ENCODE results near the gene ZMYND19.

ZMYND19 gene

DNA sequence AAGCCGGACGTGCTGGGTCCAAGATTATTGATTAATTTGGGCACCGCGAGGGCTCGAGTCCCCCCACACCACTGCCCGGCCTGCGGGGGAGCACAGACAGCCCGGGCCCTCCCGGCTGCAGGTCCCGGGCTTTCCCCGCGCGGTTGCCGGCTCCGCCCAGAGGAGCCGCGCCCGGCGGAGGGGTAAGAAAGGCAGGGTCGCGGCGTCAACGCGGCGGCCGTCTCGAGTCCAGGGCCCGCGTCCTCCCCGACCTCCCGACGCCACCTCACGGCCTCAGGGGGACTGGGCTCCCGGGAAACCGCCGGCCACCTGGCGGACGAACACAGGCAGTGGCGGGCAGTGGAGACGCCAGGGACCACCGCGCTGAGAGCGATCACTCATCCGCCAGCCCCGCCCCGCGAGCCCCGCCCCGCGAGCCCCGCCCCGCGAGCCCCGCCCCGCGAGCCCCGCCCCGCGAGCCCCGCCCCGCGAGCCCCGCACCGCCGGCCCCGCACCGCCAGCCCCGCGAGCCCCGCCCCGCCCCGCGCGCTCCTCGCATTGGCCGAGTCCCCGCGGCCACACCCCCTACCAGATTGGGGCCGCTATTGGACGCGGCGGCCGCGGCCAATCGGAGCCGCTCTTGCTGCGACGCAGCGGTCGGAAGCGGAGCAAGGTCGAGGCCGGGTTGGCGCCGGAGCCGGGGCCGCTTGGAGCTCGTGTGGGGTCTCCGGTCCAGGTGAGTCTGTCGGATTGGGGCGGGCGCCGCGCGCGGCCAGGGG lies 38.9 kb downstream of the ZMYND19 start, which contains the start of gene MRPL41:
TSS of gene MRPL41 (plus strand) at position 616 of the 758 bp plus-strand sequence. CDS start 203 bp downstream, outside the sequence.
- Histone ChIP-seq H3K27ac (ENCODE audit: extremely low read depth, low read depth, low read length) (peak within 1 kb of the TSS; percentile 73; the same call in 1 of the 2 replicates), H3K36me3 (ENCODE audit: control insufficient read depth in 2 of 2, insufficient read depth in 1 of 2, low read length in 2 of 2) (peaks cover 4 to 33% of the 10 kb centered on the region in 2 experiments; a peak in 2 of 3 replicates), H3K4me3 (ENCODE audit: low read depth, low read length) (peak within 1 kb of the TSS; percentile 77), H3K9me3 (ENCODE audit: control insufficient read depth, insufficient read depth, low read depth, low read length) (no peaks in the 10 kb centered on the region), H3K4me1 (ENCODE audit: control insufficient read depth, insufficient read depth, low read length) (no peaks in the 10 kb centered on the region)
- ChIA-PET CTCF (interaction anchor here (0.6 to 1.7 kb wide), 15 partner anchors 14 to 516 kb away, joined by 3 to 8 read pairs (median 3); no protein-coding TSS in a partner anchor), POLR2A (interaction anchor here (0.6 to 1.9 kb wide), 15 partner anchors 9 to 362 kb away, joined by 3 to 9 read pairs (median 5); partner anchors contain the start of genes ARRDC1, DPH7, EXD3 and NOXA1)
- TF ChIP-seq SCRT1 (tag by site-specific recombination; IDR thresholded peaks at IDR 0.05; ENCODE audit: borderline replicate concordance) (no peak), ZNF658 (tag by site-specific recombination; IDR thresholded peaks at IDR 0.05) (no peak), ZNF175 (tag by site-specific recombination; IDR thresholded peaks at IDR 0.05) (no peak), OSR2 (tag by site-specific recombination; IDR thresholded peaks at IDR 0.05) (no peak), MEIS1 (CRISPR knock-in tag; IDR thresholded peaks at IDR 0.05; ENCODE audit: borderline replicate concordance) (no peak), ZNF184 (tag by site-specific recombination; IDR thresholded peaks at IDR 0.05) (0 out of 2 replicates have a peak, but pooled peaks have one; percentile 21), ZXDB (tag by site-specific recombination; IDR thresholded peaks at IDR 0.05) (peak; percentile 55), ZNF248 (tag by site-specific recombination; IDR thresholded peaks at IDR 0.05) (no peak), ZNF23 (tag by site-specific recombination; IDR thresholded peaks at IDR 0.05; ENCODE audit: borderline replicate concordance) (no peak), KLF9 (tag by site-specific recombination; IDR thresholded peaks at IDR 0.05; ENCODE audit: low read depth) (peak; percentile 74; the same call in 1 of the 2 replicates), KLF7 (tag by site-specific recombination; IDR thresholded peaks at IDR 0.05; ENCODE audit: borderline replicate concordance) (peak; percentile 44; the same call in 1 of the 2 replicates), ZNF621 (tag by site-specific recombination; IDR thresholded peaks at IDR 0.05) (no peak), ZNF548 (tag by site-specific recombination; IDR thresholded peaks at IDR 0.05) (no peak), ZNF654 (tag by site-specific recombination; IDR thresholded peaks at IDR 0.05; ENCODE audit: low read depth) (no peak), MYNN (tag by site-specific recombination; IDR thresholded peaks at IDR 0.05; ENCODE audit: borderline replicate concordance) (no peak), KLF16 (tag by site-specific recombination; IDR thresholded peaks at IDR 0.05) (0 out of 2 replicates have a peak, but pooled peaks have one; percentile 30), ZNF391 (tag by site-specific recombination; IDR thresholded peaks at IDR 0.05; ENCODE audit: borderline replicate concordance, low read depth) (peak; percentile 22; the same call in 1 of the 2 replicates), ZNF223 (tag by site-specific recombination; IDR thresholded peaks at IDR 0.05) (no peak), ZNF843 (tag by site-specific recombination; IDR thresholded peaks at IDR 0.05) (no peak), ZSCAN23 (tag by site-specific recombination; IDR thresholded peaks at IDR 0.05) (no peak), PRDM10 (tag by site-specific recombination; IDR thresholded peaks at IDR 0.05) (peak; percentile 40; the same call in 1 of the 2 replicates), PATZ1 (tag by site-specific recombination; IDR thresholded peaks at IDR 0.05) (peak; percentile 86), ZNF157 (tag by site-specific recombination; IDR thresholded peaks at IDR 0.05) (no peak), ZNF600 (tag by site-specific recombination; IDR thresholded peaks at IDR 0.05) (no peak), ZNF114 (tag by site-specific recombination; IDR thresholded peaks at IDR 0.05) (no peak), ZNF645 (tag by site-specific recombination; IDR thresholded peaks at IDR 0.05) (no peak)

Measured in HEK293 (cell line).